HG03095 (cell line): ENCODE data around the gene JOSD2.

Experiments
- ATAC-seq: cut with Tn5 transposase; IDR thresholded peaks from one replicate; pipeline ENCODE4 v1.9.1; 2021; ENCODE audit warnings: moderate library complexity; ENCODE audit not compliant: unreplicated experiment

Gene JOSD2

DNA sequence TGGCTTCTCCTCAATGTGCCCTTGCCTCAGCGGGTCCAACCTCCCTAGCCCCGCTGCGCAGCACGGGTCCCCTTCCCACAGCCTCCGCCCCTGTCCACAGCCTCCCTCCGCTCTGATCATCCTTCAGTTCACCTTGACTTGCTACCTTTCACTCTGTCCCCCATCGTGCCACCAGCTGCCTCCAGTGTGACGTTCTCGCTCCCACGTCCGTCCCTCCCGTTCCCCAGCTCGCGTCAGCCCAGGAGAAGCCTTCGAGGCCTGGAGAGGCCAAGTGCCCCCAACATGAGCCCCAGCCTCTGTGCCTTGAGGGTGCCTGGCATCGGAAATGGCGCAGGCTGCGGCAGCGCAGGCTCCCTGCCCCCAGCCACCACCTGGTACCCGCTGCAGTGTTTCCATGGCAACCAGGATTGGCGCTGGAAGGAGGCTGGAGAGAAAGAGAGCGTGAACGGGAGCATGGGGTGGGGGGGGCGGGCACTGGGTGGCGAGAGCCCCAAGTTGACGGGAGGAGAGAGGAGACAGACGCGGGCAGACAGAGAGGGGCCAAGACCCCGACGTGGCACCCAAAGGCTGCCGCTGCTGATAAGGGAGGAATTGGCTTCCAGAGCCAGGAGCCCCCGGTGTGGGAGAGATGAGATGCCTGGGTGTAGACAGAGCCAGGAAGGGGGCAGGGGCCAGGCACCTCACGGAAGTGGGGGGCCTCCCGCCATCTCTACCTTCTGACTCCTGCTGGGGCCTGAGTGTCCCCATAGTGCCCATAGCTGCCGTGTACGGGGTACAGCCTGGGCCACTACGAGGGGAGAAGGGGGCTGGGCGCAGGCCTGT is 3.6 kb upstream of the JOSD2 start:
- no peak for ATAC-seq

GRCh38 chr19:50513746-50514345 is 2.9 kb upstream of the JOSD2 start, which contains the start of gene ASPDH:
Gene ASPDH (minus strand): TSS chr19:50513913. CDS start chr19:50513823, 90 bp downstream.
- no peak for ATAC-seq

DNA sequence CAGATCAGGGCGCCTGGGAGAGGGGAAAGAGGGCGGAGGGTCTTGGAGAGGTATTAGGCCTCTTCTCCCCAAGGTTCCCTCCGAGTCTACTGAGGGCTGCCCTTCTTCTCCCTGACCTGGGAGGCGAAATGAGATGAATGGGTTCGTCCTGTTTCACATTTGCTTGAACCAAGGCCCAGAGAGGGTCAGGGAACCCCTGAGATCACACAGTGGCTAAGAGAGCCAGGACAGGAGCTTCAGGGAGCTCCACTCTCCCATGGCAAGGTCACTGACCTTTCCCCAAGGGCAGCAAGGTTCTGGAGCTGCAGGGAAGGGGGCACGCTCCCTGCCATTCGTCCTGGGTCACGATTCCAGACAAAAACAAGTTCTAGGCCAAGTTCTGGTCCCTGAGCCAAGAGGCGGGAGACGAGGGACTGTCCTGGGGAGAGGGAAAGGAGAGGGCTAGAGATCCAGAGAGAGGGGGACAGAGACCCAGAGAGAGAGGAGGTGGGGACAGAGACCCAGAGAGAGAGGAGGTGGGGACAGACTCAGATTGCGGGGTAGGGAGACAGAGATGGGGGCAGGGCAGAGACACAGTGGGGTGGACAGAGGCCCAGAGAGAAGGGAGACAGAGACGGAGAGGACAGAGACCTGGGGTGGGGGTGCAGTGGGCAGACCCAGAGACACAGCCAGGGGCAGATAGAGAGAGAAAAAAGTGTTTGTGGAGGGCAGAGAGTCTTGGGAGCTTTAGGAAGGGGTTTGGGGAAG is 2.2 kb upstream of the JOSD2 start:
- no peak for ATAC-seq

GRCh38 chr19:50512112-50512998 is 1.4 kb upstream of the JOSD2 start:
- no peak for ATAC-seq

- no peak for ATAC-seq
Measured at GRCh38 chr19:50510700-50511068, 307 bp downstream of the JOSD2 start.

- no peak for ATAC-seq
Measured at GRCh38 chr19:50510121-50510670, 795 bp downstream of the JOSD2 start.

- ATAC-seq = no peak
Measured at GRCh38 chr19:50509366-50509765, 1.6 kb downstream of the JOSD2 start.

DNA sequence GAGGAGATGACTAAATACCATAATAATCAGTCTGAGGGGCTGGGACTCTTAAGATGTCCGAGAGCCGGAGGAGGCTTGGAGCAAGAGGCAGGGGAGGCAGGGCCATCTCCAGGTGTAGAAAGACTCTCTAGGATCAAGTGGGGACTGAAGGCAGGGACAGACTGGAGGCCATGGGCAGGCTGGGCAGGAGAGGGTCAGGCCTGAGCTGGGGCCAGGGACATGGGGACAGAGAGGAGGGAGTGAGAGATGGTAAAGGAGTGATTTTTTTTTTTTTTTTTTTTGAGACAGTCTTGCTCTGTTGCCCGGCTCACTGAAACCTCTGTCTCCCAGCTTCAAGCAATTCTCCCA is 2.2 kb downstream of the JOSD2 start:
- ATAC-seq = no peak

GRCh38 chr19:50507376-50507775 is 3.6 kb downstream of the JOSD2 start:
- ATAC-seq = no peak

DNA sequence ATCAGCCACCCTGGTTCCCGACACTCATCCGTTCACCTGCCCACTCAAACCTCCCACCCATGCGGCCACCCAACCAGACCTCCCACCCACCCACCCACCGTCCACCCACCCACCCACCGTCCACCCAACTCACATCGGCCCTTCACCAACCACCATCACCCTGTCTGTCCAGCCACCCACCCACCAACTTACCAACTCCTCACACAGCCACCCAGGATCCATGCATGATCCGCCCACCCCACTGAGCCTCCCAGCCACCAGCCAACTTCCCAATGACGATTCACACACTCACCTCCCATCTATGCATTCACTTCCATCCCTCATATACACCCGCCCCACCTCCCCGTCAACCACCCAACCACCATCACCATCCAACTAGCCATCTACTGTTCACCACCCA is 4.3 kb downstream of the JOSD2 start:
- ATAC-seq = no peak

DNA sequence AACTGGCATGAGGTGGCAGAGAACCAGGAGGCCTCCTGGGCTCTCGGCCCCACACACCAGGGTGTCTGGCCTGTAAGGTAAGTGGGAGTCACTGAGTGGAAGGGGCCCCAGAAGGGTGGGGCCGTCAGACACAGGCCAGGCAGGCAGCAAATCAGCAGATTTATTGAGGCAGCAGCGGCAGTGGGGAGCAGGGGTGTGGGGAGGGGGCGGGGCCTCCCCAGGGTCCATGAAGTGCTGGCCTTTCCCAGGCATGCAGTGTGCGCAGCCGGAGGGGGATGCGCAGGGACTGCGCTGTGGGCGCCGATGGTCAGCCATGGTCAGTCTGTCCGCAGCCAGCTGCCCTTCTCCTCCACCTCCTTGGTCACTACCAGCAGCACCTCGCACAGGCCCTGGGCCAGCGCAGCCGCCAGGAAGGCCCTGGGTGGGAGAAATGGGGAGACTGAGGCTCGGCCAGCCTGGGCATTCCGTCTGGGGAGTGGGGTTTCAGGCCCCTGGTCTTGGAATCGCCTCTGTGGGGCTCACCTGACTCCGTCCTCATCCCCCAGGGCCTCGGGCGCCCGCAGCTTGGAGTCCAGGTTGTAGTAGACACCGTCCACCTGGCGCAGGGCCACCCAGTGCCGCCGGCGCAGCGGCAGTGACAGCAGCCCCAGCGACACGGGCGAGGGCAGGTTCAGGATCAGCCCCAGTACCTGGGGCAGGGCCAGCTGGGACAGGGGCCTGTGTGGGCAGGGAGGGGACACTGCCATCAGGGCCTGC is 5.0 kb downstream of the JOSD2 start:
- no peak for ATAC-seq

- ATAC-seq = no peak
Measured at GRCh38 chr19:50501568-50502475, 9.2 kb downstream of the JOSD2 start.

DNA sequence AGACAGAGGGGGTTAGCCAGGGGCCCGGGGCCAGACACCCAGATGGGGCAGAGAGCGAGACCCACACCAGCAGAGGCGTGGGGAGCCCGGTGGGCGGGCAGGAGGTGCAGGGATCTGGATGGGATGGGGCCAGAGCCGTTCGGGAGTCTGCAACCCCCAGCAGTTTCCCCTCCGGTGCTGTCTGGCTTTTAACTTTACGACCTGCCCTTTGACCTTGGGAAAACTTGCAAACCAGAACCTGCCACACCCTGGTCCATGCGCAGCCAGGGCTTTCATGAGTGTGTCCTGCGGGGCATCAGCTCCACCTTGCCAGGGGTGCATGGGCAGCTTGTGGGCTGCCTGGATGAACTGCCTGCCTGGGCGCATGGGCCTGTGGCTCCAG is 9.8 kb downstream of the JOSD2 start:
- no peak for ATAC-seq

DNA sequence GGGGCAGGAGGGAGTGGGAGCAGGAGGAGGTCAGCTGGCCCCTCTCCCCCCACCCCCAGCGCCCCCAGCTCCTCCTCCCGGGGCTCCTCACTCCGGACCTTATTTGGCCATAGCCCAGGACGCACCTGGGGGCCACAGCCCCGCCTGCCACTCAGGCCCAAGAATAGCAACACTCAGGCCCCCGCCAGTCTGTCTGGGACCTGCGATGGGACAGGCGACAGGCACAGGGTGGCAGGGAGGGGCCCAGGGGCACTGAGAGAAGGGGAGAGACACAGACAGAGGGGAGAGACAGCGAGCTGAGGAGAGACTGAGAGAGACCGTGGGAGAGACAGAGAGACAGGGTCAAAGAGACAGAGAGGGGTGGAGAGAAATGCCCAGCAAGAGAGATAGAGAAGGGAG is 10.2 kb downstream of the JOSD2 start:
- ATAC-seq = no peak

DNA sequence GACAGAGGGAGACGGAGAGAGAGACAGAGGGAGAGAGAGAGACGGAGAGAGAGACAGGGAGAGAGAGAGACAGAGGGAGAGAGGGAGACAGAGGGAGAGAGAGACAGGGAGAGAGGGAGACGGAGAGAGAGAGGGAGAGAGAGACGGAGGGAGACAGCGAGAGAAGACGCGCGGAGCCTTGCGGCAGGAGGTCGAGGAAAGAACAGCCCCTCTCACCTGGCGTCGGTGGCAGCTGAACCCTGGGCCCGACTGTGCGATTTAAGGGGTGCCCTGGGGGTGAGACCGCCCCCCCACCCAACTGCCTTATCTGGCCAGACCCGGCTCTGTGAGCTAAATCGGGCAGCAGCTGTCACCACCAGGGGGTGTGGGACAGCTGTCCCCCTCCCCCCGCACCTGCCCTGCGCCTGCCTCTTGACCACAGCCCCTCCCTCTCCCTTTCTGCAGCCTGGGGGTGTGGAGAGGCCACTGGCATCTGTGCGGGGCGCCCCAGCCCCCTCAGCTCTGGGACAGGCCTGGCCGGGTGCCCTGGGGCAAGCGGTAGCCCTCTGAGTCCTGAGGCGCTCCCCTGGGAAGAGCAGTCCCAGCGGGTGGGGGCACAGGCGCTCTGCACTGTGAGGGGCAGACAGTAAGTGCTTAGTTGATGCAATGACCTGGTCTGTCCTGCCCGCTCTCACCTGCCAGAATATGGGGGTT is 10.8 kb downstream of the JOSD2 start:
- no peak for ATAC-seq

GRCh38 chr19:50498219-50499056 is 12.6 kb downstream of the JOSD2 start:
- ATAC-seq = no peak

- no peak for ATAC-seq
Measured at GRCh38 chr19:50497022-50497405, 14.0 kb downstream of the JOSD2 start.
